Measurements from ENCODE around the gene ADM5.

The ADM5 gene

DNA sequence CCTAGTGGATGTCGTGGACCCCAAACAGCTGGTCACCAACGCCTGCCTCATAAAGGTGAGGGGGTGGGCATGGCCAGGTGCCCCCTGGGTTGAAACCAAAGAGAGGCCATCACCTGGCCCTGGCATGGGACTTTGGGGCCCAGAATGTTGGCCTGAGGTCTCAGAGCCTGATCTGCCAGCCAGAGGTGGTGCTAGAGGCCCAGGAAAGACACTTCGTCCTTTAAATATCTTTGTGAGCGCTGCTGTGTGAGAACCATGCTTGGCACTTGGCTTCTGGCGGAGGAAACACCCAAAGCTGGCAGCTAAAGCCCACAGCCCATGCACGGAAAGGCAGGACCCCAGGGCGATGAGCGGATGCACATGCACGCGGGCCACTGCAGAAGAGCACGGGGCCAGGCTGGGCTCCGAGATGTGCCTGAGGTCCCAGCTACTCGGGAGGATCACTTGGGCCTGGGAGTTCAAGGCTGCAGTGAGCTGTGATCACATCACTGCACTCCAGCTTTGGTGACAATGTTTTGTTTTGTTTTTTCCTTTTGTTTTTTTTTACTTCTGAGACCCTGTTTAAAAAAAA, 4.3 kb upstream of the ADM5 start:
- TF ChIP-seq, protein P1, sequence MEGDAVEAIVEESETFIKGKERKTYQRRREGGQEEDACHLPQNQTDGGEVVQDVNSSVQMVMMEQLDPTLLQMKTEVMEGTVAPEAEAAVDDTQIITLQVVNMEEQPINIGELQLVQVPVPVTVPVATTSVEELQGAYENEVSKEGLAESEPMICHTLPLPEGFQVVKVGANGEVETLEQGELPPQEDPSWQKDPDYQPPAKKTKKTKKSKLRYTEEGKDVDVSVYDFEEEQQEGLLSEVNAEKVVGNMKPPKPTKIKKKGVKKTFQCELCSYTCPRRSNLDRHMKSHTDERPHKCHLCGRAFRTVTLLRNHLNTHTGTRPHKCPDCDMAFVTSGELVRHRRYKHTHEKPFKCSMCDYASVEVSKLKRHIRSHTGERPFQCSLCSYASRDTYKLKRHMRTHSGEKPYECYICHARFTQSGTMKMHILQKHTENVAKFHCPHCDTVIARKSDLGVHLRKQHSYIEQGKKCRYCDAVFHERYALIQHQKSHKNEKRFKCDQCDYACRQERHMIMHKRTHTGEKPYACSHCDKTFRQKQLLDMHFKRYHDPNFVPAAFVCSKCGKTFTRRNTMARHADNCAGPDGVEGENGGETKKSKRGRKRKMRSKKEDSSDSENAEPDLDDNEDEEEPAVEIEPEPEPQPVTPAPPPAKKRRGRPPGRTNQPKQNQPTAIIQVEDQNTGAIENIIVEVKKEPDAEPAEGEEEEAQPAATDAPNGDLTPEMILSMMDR (IDR thresholded peaks at IDR 0.05), result no peak

DNA sequence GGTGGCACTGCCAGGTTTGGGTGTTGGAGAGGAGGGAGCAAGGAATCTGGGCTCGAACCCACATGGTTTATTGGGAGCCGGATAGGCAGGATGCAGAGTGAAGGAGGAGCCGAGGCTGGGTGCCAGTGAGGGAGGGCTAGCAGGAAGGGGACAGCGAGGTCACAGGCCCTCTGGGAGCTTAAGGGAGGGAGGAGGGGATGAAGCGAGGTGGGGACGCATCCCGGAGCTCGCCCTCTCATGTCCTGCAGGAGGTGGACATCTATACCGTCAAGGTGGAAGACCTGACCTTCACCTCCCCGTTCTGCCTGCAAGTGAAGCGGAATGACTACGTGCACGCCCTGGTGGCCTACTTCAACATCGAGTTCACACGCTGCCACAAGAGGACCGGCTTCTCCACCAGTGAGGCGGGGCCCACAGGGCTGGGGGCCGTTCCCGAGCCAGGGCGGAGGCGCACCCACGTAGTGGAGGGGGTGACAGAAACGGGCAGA, 3.5 kb upstream of the ADM5 start:
- TF ChIP-seq, protein P1 (IDR thresholded peaks at IDR 0.05), result no peak

DNA sequence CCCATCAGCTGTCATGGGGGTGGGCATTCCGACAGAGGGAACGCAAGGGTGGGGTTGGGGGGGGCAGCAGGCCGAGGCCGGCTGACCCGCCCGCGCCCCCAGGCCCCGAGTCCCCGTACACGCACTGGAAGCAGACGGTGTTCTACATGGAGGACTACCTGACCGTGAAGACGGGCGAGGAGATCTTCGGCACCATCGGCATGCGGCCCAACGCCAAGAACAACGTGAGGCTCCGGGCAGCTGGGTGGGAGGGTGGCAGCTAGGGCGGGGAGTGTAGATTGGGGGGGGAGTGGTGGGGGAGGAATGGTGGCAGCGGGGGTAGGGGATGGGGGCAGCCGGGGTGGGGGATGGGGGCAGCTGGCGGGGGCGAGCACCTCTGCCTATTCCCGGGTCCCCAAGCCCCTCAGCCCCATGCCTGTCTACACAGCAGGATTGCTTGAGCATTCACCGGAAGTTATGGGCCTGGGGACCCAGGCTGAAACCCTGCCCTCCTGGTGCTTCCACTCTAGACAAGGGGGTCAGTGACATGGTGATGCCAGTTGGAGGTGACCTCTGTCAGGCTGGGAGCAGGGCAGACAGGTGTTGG, 2.8 kb upstream of the ADM5 start:
- TF ChIP-seq, protein P1 (IDR thresholded peaks at IDR 0.05), result no peak

DNA sequence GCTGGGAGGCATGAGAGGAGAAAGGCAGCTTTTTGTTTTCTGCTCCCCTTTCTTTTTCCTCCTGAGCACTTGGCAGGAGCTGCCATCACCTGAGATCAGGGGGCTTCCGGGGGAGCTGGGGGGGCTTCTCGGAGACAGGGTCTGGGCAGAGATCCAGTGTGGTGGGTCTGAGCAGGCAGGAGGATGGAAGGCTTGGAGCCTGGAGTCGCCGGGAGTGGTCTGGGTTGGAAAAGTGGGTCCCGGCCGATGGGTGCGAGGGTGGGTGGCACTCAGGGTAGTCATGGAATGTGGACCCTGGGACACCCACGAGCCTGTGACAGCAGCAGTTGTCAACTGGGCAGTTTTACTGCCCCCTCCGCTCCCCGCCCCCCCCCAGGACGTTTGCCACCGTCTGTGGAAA, 2.2 kb upstream of the ADM5 start:
- TF ChIP-seq, protein P1 (IDR thresholded peaks at IDR 0.05), result no peak

DNA sequence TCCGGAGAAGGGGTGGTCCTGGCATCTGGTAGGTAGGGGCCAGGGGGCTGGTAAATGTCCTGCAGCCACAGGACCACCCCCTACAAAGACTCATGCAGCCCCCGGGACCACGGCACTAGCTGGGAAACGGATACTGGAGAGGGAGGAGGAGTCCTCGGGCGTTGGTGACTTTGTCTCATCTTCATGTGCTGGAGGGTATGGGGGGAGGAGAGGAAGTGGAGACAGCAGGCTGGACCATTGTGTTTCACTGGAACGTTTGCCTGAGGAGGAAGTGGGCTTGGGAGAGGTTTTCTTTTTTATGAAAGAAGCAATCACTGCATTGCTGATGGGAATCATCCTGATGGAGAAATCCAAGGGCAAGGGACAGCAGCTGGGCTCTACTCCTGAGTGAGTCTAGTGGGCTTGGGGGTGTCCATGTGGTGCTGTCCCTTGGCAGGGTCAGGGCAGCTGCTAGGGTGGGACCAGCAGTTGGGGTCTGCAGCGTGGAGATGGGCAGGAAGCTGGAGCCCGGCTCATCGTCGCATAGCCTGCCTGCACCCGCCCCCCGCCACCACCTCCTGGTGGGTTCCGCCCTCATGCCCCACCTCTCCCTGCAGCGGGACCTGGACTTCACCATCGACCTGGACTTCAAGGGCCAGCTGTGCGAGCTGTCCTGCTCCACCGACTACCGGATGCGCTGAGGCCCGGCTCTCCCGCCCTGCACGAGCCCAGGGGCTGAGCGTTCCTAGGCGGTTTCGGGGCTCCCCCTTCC, 1.7 kb upstream of the ADM5 start:
- TF ChIP-seq, protein P1 (IDR thresholded peaks at IDR 0.05), result no peak

DNA sequence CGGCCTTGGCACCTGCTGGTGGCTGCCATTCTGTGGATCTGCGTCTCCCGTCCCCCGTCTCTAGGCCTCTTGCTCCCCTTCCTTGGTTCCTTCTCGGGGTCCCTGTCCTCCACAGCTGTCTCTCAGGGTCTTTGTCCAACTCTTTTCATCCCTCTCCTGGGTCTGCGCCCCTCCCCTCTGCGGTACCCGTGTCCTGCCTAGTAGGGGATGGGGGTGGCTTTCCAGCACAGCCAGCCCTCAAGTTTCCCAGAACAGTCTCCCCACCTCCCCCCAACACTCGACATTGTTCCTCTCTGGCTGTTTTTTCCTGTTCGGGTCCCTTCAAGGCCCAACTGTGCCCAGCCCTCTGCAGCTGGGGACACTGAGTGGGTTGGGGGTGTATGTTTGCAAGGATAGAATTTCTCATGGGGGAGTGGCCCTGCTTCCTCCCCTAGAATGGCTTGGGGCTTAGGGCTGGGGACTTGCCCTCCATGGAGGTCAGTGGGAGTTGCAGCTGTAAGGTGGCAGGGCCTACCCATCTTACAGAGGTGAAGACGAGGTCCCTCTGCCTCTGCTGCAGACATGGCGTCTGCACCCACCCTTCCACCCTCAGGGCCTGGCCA, 762 bp upstream of the ADM5 start:
- TF ChIP-seq, protein P1 (IDR thresholded peaks at IDR 0.05), result no peak

DNA sequence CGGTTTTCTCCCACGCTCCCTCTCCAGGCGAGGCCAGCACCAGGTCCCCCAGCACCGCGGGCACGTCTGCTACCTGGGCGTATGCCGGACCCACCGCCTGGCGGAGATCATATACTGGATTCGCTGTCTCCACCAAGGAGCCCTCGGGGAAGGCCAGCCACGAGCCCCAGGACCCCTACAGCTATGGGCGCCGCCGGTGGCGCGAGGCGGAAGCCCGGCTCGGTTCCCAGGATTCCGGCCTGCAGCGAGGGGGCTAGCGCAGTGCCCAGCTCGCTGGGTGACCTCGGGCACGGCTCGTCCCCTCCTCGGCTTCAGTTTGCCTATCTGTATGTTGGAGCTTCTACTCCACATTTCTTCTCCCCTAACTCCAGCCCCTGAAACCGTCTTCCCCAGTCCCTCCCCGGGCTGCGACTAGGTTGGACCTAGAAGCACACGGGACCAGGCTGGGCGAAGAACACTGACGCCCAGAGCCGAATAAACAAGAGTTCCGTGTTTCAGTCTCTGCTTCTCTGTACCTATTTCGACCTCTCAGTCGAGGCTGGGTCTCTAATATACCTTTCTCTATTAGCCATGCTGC, 773 bp downstream of the ADM5 start:
- TF ChIP-seq, protein P1 (IDR thresholded peaks at IDR 0.05), result no peak; the same call in 1 of the 2 replicates

All from LNCAP (cell line).